GM19035 (cell line): ENCODE results near the gene LEKR1.
"Not testable (repeated sequence)": the region's sequence is repeated elsewhere in the genome, so short reads cannot be mapped to it uniquely, and the experiment has no call there.

Experiments
- ATAC-seq: cut with Tn5 transposase; IDR thresholded peaks from one replicate; pipeline ENCODE4 v1.9.1; 2021; ENCODE audit not compliant: unreplicated experiment

Gene LEKR1

DNA sequence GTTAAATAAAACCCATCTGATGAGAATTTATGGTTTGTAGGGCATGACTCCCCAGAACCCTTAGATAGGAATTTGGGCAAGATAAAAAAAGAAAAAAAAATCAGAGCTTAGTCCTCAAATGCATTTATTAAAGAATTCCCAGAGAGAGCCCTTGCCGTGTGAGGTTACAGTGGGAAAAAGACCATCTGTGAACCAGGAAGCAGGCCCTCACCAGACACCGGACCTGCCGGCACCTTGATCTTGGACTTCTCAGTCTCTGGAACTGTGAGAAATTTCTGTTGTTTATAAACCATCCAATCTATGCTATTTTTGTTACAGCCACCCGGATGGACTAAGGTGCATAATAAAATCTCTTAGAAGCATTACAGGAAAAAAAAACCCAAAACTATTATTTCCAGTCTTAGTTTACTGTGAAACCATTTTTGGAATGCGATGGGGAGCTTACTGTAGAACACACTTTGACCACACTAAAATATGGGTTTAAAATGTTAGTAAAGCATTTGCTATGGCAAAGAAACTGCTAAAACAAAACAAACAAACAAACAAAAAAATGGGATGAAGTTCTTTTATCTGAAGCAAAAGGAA is 72.2 kb downstream of the LEKR1 start:
- no peak for ATAC-seq

DNA sequence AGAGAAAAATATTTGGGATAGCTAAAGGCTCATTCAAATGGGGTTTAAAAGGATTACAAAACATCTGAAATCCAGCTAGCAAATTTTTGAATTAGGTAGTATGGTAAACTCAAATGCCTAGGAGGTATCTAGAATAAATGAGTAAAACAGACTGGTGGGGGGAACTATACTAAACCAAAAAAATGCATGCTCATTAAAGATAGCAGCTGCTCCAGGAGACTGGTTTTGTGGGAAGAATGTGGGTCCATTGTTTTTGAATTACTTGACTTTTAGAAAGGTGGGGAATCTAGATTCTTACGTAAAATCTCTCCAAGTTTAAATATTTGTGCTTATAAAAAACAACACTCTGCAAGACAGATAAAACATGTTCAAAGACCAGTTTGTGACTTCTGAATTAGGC is 73.8 kb downstream of the LEKR1 start:
- no peak for ATAC-seq

DNA sequence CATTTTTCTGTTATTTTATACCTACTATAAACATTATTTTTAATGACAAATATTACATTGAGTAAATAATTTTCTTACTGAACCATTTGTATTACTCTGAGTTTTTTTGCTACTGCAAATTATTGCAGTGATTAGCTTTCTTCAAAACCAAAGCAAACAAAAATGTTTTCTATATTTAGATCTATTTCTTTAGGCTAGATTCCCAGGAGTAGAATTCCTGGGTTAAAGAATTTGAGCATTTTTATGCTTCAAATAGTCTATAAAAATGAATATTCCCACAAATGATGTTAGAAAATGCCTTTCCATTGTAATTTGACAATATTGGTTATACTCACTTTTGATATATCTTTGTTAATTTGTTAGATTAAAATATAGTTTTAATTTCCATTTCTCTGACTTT is 76.8 kb downstream of the LEKR1 start:
- no peak for ATAC-seq

DNA sequence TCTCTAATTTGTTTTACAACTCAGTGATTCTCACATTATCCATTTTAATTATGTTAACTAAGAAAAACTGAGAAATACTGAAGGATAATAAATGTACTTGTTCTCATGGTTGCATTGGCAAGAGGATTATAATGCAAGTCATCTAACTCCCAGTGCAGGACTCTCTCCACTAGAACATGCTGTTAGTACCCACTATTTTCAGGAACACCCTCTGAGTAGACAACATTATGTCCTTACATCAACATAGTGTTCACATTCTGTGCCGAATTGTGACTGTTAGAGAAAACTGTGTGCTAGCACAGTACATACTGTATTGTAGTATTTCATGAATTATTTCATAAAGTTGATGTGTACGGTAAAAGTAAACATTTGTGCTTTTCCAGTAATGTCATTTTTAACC is 80.1 kb downstream of the LEKR1 start:
- no peak for ATAC-seq

DNA sequence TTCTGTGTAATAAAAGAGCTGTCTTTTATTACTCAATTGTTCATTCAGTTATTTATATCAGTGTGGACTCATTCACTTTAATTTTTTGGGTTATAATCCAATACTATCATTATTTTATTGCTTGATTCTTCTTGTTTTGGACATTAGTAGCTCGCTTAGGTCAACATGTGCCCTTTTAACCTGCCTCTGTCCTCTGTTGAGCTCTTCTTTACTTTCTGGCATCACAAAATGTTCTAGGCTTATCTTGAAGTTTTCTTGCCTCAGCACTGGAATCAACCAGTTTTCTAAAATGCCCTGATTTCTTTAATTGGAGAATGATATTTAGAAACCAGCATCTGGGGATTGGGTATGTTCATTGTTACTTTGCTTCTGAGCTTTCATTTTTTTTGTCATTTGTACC is 82.2 kb downstream of the LEKR1 start:
- ATAC-seq, result no peak

DNA sequence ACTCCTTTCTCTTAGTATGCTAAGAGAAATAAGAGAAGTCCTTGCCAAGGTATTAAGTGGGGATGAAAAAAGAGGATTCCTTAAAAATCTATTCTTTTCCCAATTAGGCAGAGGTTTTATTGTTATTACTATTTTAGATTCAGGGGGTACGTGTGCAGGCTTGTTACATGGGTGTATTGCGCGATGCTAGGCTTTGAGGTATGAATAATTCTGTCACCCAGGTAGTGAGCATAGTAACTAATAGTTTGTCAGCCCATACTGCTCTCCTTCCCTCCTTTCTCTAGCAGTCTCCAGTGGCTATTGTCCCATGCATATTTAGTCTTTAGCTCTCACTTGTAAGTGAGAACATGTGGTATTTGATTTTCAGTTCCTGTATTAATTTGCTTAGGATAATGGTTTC is 83.9 kb downstream of the LEKR1 start:
- ATAC-seq, result no peak

DNA sequence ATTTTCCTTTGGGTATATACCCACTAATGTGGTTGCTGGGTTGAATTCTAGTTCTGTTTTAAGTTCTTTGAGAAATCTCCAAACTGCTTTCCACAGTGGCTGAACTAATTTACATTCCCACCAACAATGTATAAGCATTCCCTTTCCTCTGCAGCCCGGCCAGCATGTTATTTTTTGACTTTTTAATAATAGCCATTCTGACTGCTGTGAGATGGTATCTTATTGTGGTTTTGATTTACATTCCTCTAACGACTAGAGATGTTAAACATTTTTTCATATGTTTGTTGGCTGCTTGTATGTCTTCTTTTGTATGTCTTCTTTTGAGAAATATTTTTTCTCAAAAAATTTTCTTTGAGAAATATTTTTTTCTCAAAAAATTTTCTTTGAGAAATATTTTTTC is 84.7 kb downstream of the LEKR1 start:
- ATAC-seq, result not testable (repeated sequence)

DNA sequence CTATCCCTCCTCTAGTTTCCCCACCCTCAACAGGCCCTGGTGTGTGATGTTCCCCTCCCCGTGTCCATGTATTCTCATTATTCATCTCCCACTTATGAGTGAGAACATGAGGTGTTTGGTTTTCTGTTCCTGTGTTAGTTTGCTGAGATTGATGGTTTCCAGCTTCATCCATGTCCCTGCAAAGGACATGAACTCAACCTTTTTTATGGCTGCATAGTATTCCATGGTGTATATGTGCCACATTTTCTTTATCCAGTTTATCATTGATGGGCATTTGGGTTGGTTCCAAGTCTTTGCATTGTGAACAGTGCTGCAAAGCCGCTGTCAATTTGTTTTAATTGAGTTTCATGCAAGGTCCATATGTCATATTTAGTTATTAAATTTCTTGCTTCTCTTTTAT is 88.1 kb downstream of the LEKR1 start:
- ATAC-seq, result not testable (repeated sequence)

DNA sequence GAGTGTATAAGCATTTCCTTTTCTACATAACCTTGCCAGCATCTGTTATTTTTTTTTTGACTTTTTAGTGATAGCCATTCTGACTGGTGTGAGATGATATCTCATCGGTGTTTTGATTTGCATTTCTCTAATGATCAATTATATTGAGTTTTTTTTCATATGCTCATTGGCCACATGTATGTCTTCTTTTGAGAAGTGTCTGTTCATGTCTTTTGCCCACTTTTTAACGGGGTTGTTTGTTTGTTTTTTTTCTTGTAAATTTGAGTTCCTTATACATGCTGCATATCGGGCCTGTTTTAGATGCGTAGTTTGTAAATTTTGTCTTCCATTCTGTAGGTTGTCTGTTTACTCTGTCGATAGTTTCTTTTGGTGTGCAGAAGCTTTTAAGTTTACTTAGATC is 89.2 kb downstream of the LEKR1 start:
- no peak for ATAC-seq

DNA sequence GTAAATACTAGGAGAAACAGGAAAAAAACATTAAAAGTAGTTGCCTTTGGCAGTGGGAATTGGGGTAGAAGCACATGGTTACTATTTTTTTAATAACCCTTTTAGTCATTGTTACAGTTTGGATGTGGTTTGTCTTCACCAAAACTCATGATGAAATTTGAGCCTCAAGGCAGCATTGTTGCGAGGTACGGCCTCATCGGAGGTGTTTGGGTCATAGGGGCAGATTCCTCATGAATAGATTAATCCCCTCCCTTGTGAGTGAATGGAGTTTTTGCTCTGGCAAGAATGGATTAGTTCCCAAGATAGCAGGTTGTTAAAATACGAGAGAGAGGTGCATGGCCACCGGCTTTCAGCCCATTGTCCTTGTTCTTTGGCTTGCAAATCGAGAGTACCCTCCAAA is 92.6 kb downstream of the LEKR1 start:
- no peak for ATAC-seq

DNA sequence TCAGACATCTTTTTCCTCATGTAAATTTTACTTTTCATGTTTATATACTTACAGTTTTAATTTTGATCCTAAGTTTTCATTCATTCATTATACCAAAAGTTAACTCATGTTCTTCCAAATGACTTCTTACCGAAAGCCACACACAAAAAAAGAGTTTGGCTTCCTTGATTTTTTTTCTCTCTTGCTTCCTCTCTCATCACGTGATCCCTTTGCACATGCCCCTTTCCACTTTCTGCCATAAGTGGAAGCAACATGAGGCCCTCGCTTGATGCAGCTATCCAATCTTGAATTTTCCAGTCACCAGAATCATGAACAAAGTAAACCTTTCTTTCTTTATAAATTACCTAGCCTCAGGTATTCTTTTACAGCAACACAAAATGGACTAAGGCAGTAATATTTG is 93.7 kb downstream of the LEKR1 start:
- ATAC-seq, result no peak

DNA sequence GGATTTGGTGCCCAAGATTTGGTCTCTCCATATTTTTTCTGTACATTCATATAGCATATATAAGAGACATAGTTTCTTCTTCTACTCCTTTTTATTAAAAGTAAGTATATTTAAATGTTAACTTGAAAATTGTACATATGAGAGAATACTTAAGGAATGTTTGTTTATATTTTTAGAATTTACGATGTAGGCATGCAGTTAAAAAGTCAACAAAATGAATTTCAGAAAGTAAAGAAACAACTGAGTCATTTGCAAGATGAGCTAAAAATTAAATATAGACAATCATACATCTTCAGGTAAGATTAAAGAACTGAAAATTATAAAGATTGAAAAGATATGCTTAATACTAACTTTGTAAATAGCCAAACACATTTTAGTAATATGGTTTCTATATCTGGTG is 94.2 kb downstream of the LEKR1 start:
- no peak for ATAC-seq

DNA sequence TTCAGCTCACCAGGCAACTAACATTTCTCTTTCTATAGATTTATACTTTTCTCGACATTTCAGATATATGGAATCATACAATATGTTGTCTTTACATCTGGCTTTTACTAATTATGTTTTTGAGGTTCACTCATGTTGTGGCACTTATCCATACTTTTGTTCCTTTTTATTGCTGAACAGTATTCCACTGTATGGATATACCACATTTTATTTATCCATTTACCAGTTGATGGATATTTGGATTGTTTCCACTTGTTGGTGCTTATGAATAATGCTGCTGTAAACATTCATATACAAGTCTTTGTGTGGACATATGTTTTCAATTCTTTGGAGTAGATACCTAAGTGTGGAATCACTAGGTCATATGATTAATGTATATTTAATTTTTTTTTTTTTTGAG is 97.2 kb downstream of the LEKR1 start:
- no peak for ATAC-seq

DNA sequence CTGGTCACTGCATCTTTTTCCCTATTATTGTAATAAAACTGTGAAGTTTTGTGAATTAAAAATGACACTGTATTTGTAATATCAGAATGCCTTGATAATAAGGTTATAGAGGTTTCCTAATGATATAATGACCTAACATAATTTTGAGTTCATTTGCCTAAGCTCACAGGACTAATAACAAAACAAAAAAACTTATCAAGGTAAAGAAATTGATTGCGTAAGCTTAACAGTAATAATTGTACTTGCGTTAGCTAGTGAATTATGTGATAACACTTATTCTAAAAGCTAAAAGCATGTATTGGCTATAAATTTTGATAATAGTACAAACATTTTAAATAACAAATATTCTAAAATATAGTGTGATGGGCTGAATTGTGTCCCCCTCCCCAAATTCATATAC is 112.6 kb downstream of the LEKR1 start:
- no peak for ATAC-seq

DNA sequence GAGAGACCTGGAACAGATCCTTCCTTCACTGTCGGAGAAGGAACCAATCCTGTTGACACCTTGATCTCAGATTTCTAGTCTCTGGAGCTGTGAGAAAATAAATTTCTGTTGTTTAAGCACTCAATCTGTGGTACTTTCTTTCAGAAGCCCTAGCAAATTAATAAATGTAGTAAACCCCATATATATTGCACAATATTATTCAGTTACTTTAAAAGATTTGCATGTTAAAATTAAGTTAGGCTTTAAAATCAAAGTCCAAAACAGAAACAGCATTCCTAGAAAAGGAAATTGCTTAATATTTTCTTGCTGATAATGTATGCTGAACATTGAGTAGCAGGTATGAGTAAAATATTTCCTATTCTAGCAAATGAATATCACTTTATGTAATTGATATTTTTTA is 113.2 kb downstream of the LEKR1 start:
- ATAC-seq, result no peak

DNA sequence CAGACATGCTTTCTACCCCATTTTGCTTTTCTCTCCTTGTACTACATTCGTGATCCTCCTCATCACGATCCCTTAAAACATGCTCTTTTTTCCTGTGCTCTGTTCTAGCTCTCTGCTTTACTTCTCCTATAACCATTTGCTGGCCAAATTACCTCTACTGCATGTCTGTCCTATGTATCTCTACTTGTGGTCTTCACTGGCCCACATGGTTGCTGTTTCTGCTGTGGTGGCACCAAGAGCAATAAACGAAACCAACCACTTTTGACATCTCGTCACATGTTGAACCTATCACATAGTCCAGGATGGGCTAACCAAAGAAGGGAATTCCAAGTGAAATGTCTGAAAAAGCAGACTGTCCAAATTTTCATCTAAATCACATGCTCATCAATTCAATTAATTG is 115.2 kb downstream of the LEKR1 start:
- ATAC-seq, result no peak

DNA sequence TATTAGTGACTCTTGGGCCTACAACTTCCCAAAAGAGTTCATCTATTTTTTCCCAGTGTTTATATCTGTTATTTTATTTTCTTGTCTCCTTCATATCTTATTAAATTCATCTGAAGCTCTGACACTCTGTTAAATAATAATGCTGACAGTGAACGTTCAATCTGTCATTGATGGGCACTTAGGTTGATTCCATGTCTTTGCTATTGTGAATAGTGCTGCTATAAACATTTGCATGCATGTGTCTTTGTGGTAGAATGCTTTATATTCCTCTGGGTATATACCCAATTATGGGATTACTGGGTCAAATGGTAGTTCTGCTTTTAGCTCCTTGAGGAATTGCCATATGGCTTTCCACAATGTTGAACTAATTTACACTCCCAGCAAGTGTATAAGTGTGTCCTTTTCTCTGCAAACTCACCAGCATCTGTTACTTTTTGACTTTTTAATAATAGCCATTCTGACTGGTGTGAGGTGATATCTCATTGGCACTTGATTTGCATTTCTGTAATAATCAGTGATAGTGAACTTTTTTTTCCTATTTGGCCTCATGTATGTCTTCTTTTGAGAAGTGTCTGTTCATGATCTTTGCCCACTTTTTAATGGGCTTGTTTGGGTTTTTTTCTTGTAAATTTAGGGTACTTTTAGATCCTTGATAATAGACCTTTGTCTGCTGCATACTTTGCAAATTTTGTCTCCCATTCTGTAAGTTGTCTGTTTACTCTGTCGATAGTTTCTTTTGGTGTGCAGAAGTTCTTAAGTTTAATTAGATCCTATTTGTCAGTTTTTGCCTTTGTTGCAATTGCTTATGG is 122.5 kb downstream of the LEKR1 start:
- no peak for ATAC-seq

DNA sequence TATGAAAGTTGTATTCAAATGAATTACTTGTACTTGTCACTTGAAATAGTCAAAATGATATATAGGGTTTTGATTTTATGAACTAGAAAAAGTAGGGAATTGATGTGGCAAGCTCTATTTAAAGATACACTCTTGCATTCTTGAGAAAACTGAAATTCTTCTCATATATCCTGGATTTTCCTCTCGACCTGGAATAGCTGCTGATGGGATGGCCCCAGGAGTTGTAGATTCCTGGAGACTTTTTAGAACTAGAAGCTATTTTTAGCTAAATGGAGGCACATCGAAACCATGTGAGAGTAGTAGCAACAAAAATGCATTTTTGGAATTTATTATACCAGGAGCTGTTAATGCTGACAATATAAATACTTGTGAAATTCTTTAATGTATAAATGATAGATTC is 125.9 kb downstream of the LEKR1 start:
- ATAC-seq, result no peak

DNA sequence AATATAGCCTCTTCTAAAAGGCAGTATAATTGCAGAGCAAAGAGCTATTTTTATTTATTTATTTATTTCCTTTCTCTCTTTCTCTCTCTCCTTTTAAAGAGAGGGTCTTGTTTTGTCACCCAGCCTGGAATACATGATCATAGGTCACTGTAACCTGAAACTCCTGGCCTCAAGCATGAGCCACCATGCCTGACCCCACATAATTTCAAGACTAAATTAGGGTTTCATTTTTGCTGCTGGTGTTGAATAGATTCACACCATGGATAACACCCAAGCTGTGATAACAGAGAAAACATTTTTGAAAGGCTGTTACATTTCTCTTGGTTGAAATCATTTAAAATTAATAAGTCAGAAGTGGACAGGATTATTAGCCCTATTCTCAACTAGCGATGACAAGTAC is 131.6 kb downstream of the LEKR1 start:
- ATAC-seq, result no peak

DNA sequence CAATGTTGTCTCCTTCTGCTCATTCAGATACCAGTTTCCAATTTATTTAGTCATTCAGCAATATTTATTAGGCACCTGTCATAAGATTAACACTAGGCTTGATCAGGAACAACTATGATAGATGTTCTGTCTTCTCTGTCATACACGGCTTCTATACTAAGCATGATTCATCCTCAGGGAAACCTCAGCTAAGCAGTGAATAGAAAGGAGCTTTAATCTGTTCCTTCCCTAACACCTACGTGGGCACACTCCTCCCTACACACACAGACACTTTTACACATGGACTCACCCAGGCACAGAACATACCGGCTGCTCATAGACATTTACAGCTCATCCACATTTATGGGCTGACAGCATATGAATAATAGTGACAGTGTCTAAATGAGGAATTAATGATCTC is 136.9 kb downstream of the LEKR1 start:
- ATAC-seq, result no peak

DNA sequence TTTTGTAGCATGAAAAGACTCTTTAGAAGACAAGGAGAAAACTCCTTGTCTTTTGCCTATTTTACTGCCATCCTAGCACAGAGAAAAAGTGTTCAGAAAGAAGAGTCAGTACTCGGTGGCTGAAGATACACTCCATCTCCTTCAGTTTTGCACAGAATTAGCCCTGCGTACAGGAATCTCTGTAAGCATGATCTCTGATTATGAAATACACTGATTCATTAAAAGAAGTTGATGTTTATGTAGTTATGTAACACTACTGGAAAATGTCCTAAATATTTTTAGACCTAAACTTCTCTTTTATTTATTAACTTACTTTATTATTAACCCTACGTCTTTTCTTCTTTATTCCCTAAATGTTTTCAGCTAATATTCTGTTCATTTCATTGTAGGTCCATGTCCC is 138.4 kb downstream of the LEKR1 start:
- ATAC-seq, result no peak

DNA sequence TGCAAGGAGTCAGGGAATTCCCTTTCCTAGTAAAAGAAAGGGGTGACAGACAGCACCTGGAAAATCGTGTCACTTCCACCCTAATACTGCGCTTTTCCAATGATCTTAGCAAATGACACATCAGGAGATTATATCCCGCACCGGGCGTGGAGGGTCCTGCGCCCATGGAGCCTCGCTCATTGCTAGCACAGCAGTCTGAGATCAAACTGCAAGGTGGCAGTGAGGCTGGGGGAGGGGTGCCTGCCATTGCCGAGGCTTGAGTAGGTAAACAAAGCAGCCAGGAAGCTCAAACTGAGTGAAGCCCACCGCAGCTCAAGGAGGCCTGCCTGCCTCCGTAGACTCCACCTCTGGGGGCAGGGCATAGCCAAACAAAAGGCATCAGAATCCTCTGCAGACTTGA is 140.2 kb downstream of the LEKR1 start:
- ATAC-seq, result not testable (repeated sequence)

DNA sequence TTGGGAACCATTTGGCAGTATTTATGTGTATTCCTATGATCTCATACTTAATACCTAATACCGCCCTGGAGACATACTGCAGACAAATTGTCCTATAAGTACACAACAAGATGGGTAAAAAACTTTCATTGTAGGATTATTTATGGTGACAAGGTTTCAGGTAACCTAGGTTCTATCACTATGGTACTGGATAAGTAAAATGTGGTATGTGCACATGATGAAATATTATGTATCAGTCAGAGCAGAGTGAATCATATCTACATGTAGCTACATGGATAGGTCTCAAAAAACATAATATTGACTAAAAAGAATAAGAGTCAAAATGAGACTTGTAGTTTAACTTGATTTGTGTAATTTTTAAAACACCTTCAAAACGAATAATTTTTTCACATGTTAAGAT is 147.8 kb downstream of the LEKR1 start:
- no peak for ATAC-seq
